SK-N-SH (cell line): ENCODE data around the gene SIM2.

Source experiments
- EP300 ChIP-seq, 2 experiments: IDR thresholded peaks; 2 replicates each; pipeline versions ENCODE4 v1.4.0 to v1.6.1; 2012; ENCODE audit warnings: borderline replicate concordance in 1 of 2, low read depth in 1 of 2, low read length in 1 of 2
- EZH2phosphoT487 ChIP-seq: fragments of 200-600 bp; sonication (generic); IDR thresholded peaks from 2 replicates; pipeline ENCODE4 v1.6.1; 2017; ENCODE audit warnings: low read depth, mixed run types, mild to moderate bottlenecking, antibody characterized with exemption, moderate library complexity, borderline replicate concordance
- FOSL2 ChIP-seq: IDR thresholded peaks from 2 replicates; pipeline ENCODE4 v1.4.0; 2012; ENCODE audit warnings: low read depth, mild to moderate bottlenecking, moderate library complexity, borderline replicate concordance
- MEF2A ChIP-seq: IDR thresholded peaks from 2 replicates; pipeline ENCODE4 v1.4.0; 2012; ENCODE audit warnings: low read depth, borderline replicate concordance
- SIN3A ChIP-seq: IDR thresholded peaks from 2 replicates; pipeline ENCODE4 v1.6.1; 2012; ENCODE audit warnings: low read depth, mild to moderate bottlenecking, low read length, moderate library complexity, borderline replicate concordance
- SMC3 ChIP-seq: IDR thresholded peaks from 2 replicates; pipeline ENCODE4 v1.6.1; 2012; ENCODE audit warnings: low read depth, low read length, improper control_type of control experiment
- TAF1 ChIP-seq: IDR thresholded peaks from 2 replicates; pipeline ENCODE4 v1.6.1; 2012; ENCODE audit warnings: low read depth, mild to moderate bottlenecking, low read length, moderate library complexity, borderline replicate concordance
- TEAD4 ChIP-seq: IDR thresholded peaks from 2 replicates; pipeline ENCODE4 v1.4.0; 2012; ENCODE audit warnings: mild to moderate bottlenecking, borderline replicate concordance; ENCODE audit not compliant: insufficient read depth
- YY1 ChIP-seq: IDR thresholded peaks from 2 replicates; pipeline ENCODE4 v1.4.0; 2012; ENCODE audit warnings: low read depth, mild to moderate bottlenecking
- TF ChIP-seq, protein P1 (sequence below): IDR thresholded peaks from 2 replicates; pipeline ENCODE4 v1.4.0; 2012; ENCODE audit warnings: low read depth
- TF ChIP-seq, protein P2 (sequence below): fragments of 200-600 bp; sonication (generic); IDR thresholded peaks from 2 replicates; pipeline ENCODE4 v1.6.1; 2017; ENCODE audit warnings: antibody characterized with exemption, mild to moderate bottlenecking, moderate library complexity
- TF ChIP-seq, protein P3 (sequence below): IDR thresholded peaks from 2 replicates; pipeline ENCODE4 v1.4.0; 2012; ENCODE audit warnings: low read depth, borderline replicate concordance

DNA sequence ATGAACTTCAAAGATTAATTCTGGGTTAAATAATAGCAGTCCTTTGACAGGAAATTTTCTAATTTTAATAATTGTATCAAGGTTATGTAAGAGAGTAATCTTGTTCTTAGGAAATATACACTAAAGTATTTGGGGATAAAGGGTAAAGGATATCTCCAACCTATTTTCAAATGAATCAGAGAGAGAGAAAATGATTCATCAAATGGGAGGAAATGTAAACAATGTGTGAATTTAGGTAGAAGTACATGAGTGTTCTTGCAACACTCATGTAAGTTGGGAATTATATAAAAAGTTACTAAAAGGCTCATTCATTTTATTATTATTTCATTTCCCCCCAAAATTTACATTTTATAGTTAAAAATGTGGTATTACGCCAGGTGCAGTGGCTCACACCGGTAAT is 20.4 kb upstream of the SIM2 start:
- TF ChIP-seq, protein P1, sequence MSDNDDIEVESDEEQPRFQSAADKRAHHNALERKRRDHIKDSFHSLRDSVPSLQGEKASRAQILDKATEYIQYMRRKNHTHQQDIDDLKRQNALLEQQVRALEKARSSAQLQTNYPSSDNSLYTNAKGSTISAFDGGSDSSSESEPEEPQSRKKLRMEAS: no peak
- TF ChIP-seq EZH2phosphoT487 (no peak), MEF2A (no peak), EP300 (IDR thresholded peaks at IDR 0.05; ENCODE audit: borderline replicate concordance in 1 of 2, low read depth in 1 of 2, low read length in 1 of 2) (no peak), TEAD4 (no peak), SIN3A (no peak), YY1 (no peak), SMC3 (no peak), TAF1 (no peak), FOSL2 (no peak)
- TF ChIP-seq, protein P2, sequence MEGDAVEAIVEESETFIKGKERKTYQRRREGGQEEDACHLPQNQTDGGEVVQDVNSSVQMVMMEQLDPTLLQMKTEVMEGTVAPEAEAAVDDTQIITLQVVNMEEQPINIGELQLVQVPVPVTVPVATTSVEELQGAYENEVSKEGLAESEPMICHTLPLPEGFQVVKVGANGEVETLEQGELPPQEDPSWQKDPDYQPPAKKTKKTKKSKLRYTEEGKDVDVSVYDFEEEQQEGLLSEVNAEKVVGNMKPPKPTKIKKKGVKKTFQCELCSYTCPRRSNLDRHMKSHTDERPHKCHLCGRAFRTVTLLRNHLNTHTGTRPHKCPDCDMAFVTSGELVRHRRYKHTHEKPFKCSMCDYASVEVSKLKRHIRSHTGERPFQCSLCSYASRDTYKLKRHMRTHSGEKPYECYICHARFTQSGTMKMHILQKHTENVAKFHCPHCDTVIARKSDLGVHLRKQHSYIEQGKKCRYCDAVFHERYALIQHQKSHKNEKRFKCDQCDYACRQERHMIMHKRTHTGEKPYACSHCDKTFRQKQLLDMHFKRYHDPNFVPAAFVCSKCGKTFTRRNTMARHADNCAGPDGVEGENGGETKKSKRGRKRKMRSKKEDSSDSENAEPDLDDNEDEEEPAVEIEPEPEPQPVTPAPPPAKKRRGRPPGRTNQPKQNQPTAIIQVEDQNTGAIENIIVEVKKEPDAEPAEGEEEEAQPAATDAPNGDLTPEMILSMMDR: no peak
- TF ChIP-seq, protein P3, sequence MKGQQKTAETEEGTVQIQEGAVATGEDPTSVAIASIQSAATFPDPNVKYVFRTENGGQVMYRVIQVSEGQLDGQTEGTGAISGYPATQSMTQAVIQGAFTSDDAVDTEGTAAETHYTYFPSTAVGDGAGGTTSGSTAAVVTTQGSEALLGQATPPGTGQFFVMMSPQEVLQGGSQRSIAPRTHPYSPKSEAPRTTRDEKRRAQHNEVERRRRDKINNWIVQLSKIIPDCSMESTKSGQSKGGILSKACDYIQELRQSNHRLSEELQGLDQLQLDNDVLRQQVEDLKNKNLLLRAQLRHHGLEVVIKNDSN: no peak
